Keratinocyte (primary cell): Measurements from ENCODE around the gene SRP68. TPM values are rescaled to one million over a fixed set of nuclear protein-coding genes. Genes with fewer than 3 reads are reported as not detected.

Experiments used
- DNase-seq: peaks from one replicate; pipeline ENCODE4 v3.0.0-alpha.2; 2011; ENCODE audit warnings: low read depth, missing footprints, low spot score
- FAIRE-seq: peaks from 2 replicates; lab custom pipeline; 2011; peaks lifted over from hg19 to GRCh38; lab: Jason Lieb, UNC
- H2AFZ ChIP-seq: 2 replicates; pipeline ENCODE4 v1.6.0; 2012; ENCODE audit warnings: low read length, control low read depth, inconsistent platforms; ENCODE audit not compliant: control insufficient read depth
- H3K27ac ChIP-seq: 2 replicates; pipeline ENCODE4 v1.5.1; 2011; ENCODE audit warnings: low read length; ENCODE audit not compliant: control insufficient read depth, insufficient read depth
- H3K27me3 ChIP-seq: 3 replicates; pipeline ENCODE4 v1.6.0; 2011; ENCODE audit warnings: low read length; ENCODE audit not compliant: control insufficient read depth, insufficient read depth; ENCODE audit errors: extremely low read depth
- H3K36me3 ChIP-seq, 2 experiments: 2 replicates in 1 of 2; 3 replicates in 1 of 2; pipeline ENCODE4 v1.5.1; 2011; ENCODE audit warnings: low read length in 2 of 2, mild to moderate bottlenecking in 1 of 2; ENCODE audit not compliant: control insufficient read depth in 2 of 2, insufficient read depth in 2 of 2; ENCODE audit errors: extremely low read depth in 1 of 2
- H3K4me1 ChIP-seq: 3 replicates; pipeline ENCODE4 v1.5.1; 2011; ENCODE audit warnings: low read length; ENCODE audit not compliant: control insufficient read depth, insufficient read depth; ENCODE audit errors: extremely low read depth
- H3K4me2 ChIP-seq: 3 replicates; pipeline ENCODE4 v1.6.0; 2011; ENCODE audit warnings: low read depth, low read length; ENCODE audit not compliant: control insufficient read depth, insufficient read depth; ENCODE audit errors: extremely low read depth
- H3K4me3 ChIP-seq, 3 experiments: fragments of 200-600 bp in 1 of 3; sonication (generic) in 1 of 3; 2 replicates in 2 of 3; 3 replicates in 1 of 3; pipeline ENCODE4 v1.5.1; 2011 to 2016; ENCODE audit warnings: low read length in 3 of 3, mild to moderate bottlenecking in 3 of 3, control low read depth in 2 of 3, inconsistent platforms in 1 of 3, low read depth in 1 of 3, mixed read lengths in 1 of 3, mixed run types in 1 of 3, moderate library complexity in 1 of 3; ENCODE audit not compliant: control insufficient read depth in 2 of 3, insufficient read depth in 2 of 3; ENCODE audit errors: extremely low read depth in 1 of 3
- H3K79me2 ChIP-seq: 2 replicates; pipeline ENCODE4 v1.6.0; 2012; ENCODE audit warnings: low read length; ENCODE audit not compliant: control insufficient read depth, insufficient read depth
- H3K9ac ChIP-seq: 3 replicates; pipeline ENCODE4 v1.6.0; 2011; ENCODE audit warnings: low read length; ENCODE audit not compliant: control insufficient read depth, insufficient read depth; ENCODE audit errors: extremely low read depth
- H3K9me1 ChIP-seq: 3 replicates; pipeline ENCODE4 v1.6.0; 2011; ENCODE audit warnings: low read length; ENCODE audit not compliant: control insufficient read depth, insufficient read depth; ENCODE audit errors: extremely low read depth
- H3K9me3 ChIP-seq: 2 replicates; pipeline ENCODE4 v1.5.1; 2012; ENCODE audit warnings: low read depth, low read length; ENCODE audit not compliant: control insufficient read depth
- H4K20me1 ChIP-seq: 3 replicates; pipeline ENCODE4 v1.6.0; 2011; ENCODE audit warnings: low read length; ENCODE audit not compliant: control insufficient read depth, insufficient read depth; ENCODE audit errors: extremely low read depth
- CTCF ChIP-seq, 3 experiments: IDR thresholded peaks in 1 of 3; conservative IDR thresholded peaks in 1 of 3; optimal IDR thresholded peaks in 1 of 3; 2 replicates in 2 of 3; 3 replicates in 1 of 3; pipeline versions ENCODE3 to v1.5.1; 2011; ENCODE audit warnings: low read length in 3 of 3, mild to moderate bottlenecking in 3 of 3, moderate library complexity in 2 of 3, control low read depth in 1 of 3, inconsistent platforms in 1 of 3; ENCODE audit not compliant: insufficient read depth in 2 of 3; ENCODE audit errors: extremely low read depth in 1 of 3
- EZH2 ChIP-seq: IDR thresholded peaks from one replicate; pipeline ENCODE4 v1.6.1; 2012; ENCODE audit warnings: inconsistent platforms, mild to moderate bottlenecking, low read length, moderate library complexity
- dilution Hi-C: fragments of 300-500 bp; cut with MboI; formaldehyde crosslinking; loops from one replicate; pipeline ENCODE4 v1.7.0; 2020; ENCODE audit warnings: low sequenced_read_pairs; ENCODE audit not compliant: extremely low pct_ligation_motif_present
- polyA plus RNA-seq, 5 experiments: library from polyadenylated mRNA; depleted of rRNA in 3 of 5; stranded (reverse) in 3 of 5; stranded (forward) in 1 of 5; unstranded in 1 of 5; fragments of >200 nt; gene quantifications; 1 replicate in 1 of 5; 2 replicates in 3 of 5; 3 replicates in 1 of 5; pipeline versions ENCODE4 v1.2.1 to v1.2.3, GENCODE V29; 2011 to 2012; ENCODE audit warnings: missing spikeins in 2 of 5, low read depth in 1 of 5, low replicate concordance in 1 of 5

The SRP68 gene
- polyA plus RNA-seq, 1 donor (not counting 4 experiments of a cell fraction or from before 2014, with no cell fraction given) = 81.3 TPM

- peaks cover 3% of the 10 kb centered on the region for H3K4me1 ChIP-seq
- dilution Hi-C loops = no loop called here
- no peak overlapping the region for H2AFZ ChIP-seq
- no peak overlapping the region for H3K9ac ChIP-seq
- no peaks in the 10 kb centered on the region for H3K9me3 ChIP-seq
- no peak for DNase-seq
- H3K27me3 ChIP-seq = peaks cover 5% of the 10 kb centered on the region
- H3K4me3 ChIP-seq = no peak overlapping the region
- no peaks in the 10 kb centered on the region for H3K9me1 ChIP-seq
- no peaks in the 10 kb centered on the region for H3K79me2 ChIP-seq
- H4K20me1 ChIP-seq = no peaks in the 10 kb centered on the region
- H3K27ac ChIP-seq = no peak overlapping the region
- FAIRE-seq = no peak
- no peak overlapping the region for H3K4me2 ChIP-seq
- H3K36me3 ChIP-seq = no peaks in the 10 kb centered on the region
- TF ChIP-seq EZH2 = no peak
- TF ChIP-seq CTCF (optimal IDR thresholded peaks at IDR 0.05 in 1 of 3, IDR thresholded peaks at IDR 0.05 in 1 of 3, conservative IDR thresholded peaks at IDR 0.05 in 1 of 3; ENCODE audit: extremely low read depth in 1 of 3, insufficient read depth in 2 of 3, low read length in 3 of 3) = no peak
Observed at GRCh38 chr17:76120658-76121008, 48.3 kb upstream of the SRP68 start.

- Histone ChIP-seq H3K27ac (no peak overlapping the region), H3K9ac (no peak overlapping the region), H3K36me3 (no peaks in the 10 kb centered on the region), H2AFZ (no peak overlapping the region), H3K4me2 (no peak overlapping the region), H3K9me3 (no peaks in the 10 kb centered on the region), H3K9me1 (no peaks in the 10 kb centered on the region), H3K79me2 (no peaks in the 10 kb centered on the region), H3K4me1 (peaks cover 3% of the 10 kb centered on the region), H3K4me3 (no peak overlapping the region), H4K20me1 (no peaks in the 10 kb centered on the region), H3K27me3 (peaks cover 5% of the 10 kb centered on the region)
- FAIRE-seq (no peak), DNase-seq (no peak)
- TF ChIP-seq CTCF (optimal IDR thresholded peaks at IDR 0.05 in 1 of 3, IDR thresholded peaks at IDR 0.05 in 1 of 3, conservative IDR thresholded peaks at IDR 0.05 in 1 of 3; ENCODE audit: extremely low read depth in 1 of 3, insufficient read depth in 2 of 3, low read length in 3 of 3) = no peak
- no peak for TF ChIP-seq EZH2
- dilution Hi-C loops = no loop called here
Observed at GRCh38 chr17:76119409-76120371, 47.4 kb upstream of the SRP68 start.
